H9 (cell line): ENCODE measurements around the gene ZNF365. TPM values are rescaled to one million over a fixed set of nuclear protein-coding genes. Genes with fewer than 3 reads are reported as not detected.

Experiments
- DNase-seq: peaks from one replicate; pipeline ENCODE4 v3.0.0-alpha.2; 2017
- H2AFZ ChIP-seq: one replicate; pipeline ENCODE4 v1.6.1; 2013; ENCODE audit warnings: mild to moderate bottlenecking, low read length, control low read depth, moderate library complexity
- H2AK5ac ChIP-seq: 2 replicates; pipeline ENCODE4 v1.6.1; 2013; ENCODE audit warnings: low read length, control low read depth, mixed read lengths; ENCODE audit not compliant: insufficient read length
- H2BK120ac ChIP-seq: one replicate; pipeline ENCODE4 v1.6.1; 2013; ENCODE audit warnings: low read depth, mild to moderate bottlenecking, low read length, control low read depth, inconsistent platforms; ENCODE audit not compliant: poor library complexity, severe bottlenecking
- H2BK12ac ChIP-seq: 2 replicates; pipeline ENCODE4 v1.6.1; 2013; ENCODE audit warnings: low read length, control low read depth, mixed read lengths, low read depth; ENCODE audit not compliant: insufficient read length
- H2BK15ac ChIP-seq: 2 replicates; pipeline ENCODE4 v1.6.1; 2013; ENCODE audit warnings: low read depth, low read length, control low read depth
- H2BK20ac ChIP-seq: one replicate; pipeline ENCODE4 v1.6.1; 2013; ENCODE audit warnings: low read depth, mild to moderate bottlenecking, low read length, control low read depth, inconsistent platforms; ENCODE audit not compliant: poor library complexity, severe bottlenecking
- H2BK5ac ChIP-seq: 2 replicates; pipeline ENCODE4 v1.6.1; 2013; ENCODE audit warnings: low read length, control low read depth, mixed read lengths; ENCODE audit not compliant: insufficient read length
- H3K14ac ChIP-seq: 2 replicates; pipeline ENCODE4 v1.6.1; 2013; ENCODE audit warnings: low read length, control low read depth; ENCODE audit not compliant: insufficient read depth
- H3K18ac ChIP-seq: 2 replicates; pipeline ENCODE4 v1.6.1; 2013; ENCODE audit warnings: low read depth, mild to moderate bottlenecking, mixed read lengths, low read length, control low read depth; ENCODE audit not compliant: insufficient read length
- H3K23ac ChIP-seq: 2 replicates; pipeline ENCODE4 v1.6.1; 2013; ENCODE audit warnings: low read length, control low read depth, mixed read lengths, low read depth; ENCODE audit not compliant: insufficient read length
- H3K23me2 ChIP-seq: 2 replicates; pipeline ENCODE4 v1.6.1; 2013; ENCODE audit warnings: low read depth, mild to moderate bottlenecking, mixed read lengths, low read length, control low read depth; ENCODE audit not compliant: insufficient read length, poor library complexity, severe bottlenecking
- H3K27ac ChIP-seq: 2 replicates; pipeline ENCODE4 v1.5.1; 2013; ENCODE audit warnings: low read length, control low read depth, mixed read lengths, low read depth; ENCODE audit not compliant: insufficient read length
- H3K27me3 ChIP-seq: 2 replicates; pipeline ENCODE4 v1.6.1; 2013; ENCODE audit warnings: low read length, control low read depth, inconsistent platforms; ENCODE audit not compliant: insufficient read depth
- H3K4ac ChIP-seq: 2 replicates; pipeline ENCODE4 v1.6.1; 2013; ENCODE audit warnings: low read depth, mild to moderate bottlenecking, control low read depth, inconsistent platforms, low read length, moderate library complexity
- H3K4me1 ChIP-seq: 2 replicates; pipeline ENCODE4 v1.6.1; 2013; ENCODE audit warnings: low read length, control low read depth, inconsistent platforms; ENCODE audit not compliant: insufficient read depth
- H3K4me2 ChIP-seq: 2 replicates; pipeline ENCODE4 v1.6.1; 2013; ENCODE audit warnings: low read length, control low read depth, mixed read lengths; ENCODE audit not compliant: insufficient read length, insufficient read depth
- H3K56ac ChIP-seq: 2 replicates; pipeline ENCODE4 v1.6.1; 2013; ENCODE audit warnings: low read depth, mild to moderate bottlenecking, mixed read lengths, low read length, control low read depth; ENCODE audit not compliant: insufficient read length
- H3K79me1 ChIP-seq: 2 replicates; pipeline ENCODE4 v1.6.1; 2013; ENCODE audit warnings: low read depth, mild to moderate bottlenecking, moderate library complexity, low read length, control low read depth, inconsistent platforms; ENCODE audit not compliant: insufficient read depth, poor library complexity, severe bottlenecking
- H3K79me2 ChIP-seq: 2 replicates; pipeline ENCODE4 v1.6.1; 2013; ENCODE audit warnings: low read length, control low read depth, inconsistent platforms; ENCODE audit not compliant: insufficient read depth
- H3K9ac ChIP-seq: 2 replicates; pipeline ENCODE4 v1.6.1; 2013; ENCODE audit warnings: low read length, control low read depth, mixed read lengths; ENCODE audit not compliant: insufficient read length; ENCODE audit errors: extremely low read depth
- H3K9me3 ChIP-seq: one replicate; pipeline ENCODE4 v1.6.1; 2013; ENCODE audit warnings: low read depth, low read length, inconsistent platforms; ENCODE audit not compliant: control insufficient read depth
- H3T11ph ChIP-seq: one replicate; pipeline ENCODE4 v1.6.1; 2013; ENCODE audit warnings: mild to moderate bottlenecking, low read length, control low read depth, inconsistent platforms
- H4K20me1 ChIP-seq: one replicate; pipeline ENCODE4 v1.6.1; 2013; ENCODE audit not compliant: control insufficient read depth, insufficient read length, insufficient read depth
- H4K5ac ChIP-seq: 2 replicates; pipeline ENCODE4 v1.6.1; 2013; ENCODE audit warnings: low read depth, mild to moderate bottlenecking, mixed read lengths, low read length, control low read depth; ENCODE audit not compliant: insufficient read length
- H4K8ac ChIP-seq: replicated peaks from 2 replicates; pipeline ENCODE4 v1.6.1; 2013; ENCODE audit warnings: low read length, control low read depth, mixed read lengths, low read depth; ENCODE audit not compliant: insufficient read length
- H4K91ac ChIP-seq: 2 replicates; pipeline ENCODE4 v1.6.1; 2013; ENCODE audit warnings: low read depth, mild to moderate bottlenecking, moderate library complexity, mixed read lengths, low read length, control low read depth; ENCODE audit not compliant: insufficient read length
- H3K27ac Mint-ChIP-seq, 3 experiments: 2 replicates in 2 of 3; 3 replicates in 1 of 3; pipeline ENCODE4 v1.8.0; 2020 to 2021; ENCODE audit warnings: mixed read lengths in 3 of 3, mild to moderate bottlenecking in 1 of 3, moderate library complexity in 1 of 3
- H3K27me3 Mint-ChIP-seq: 2 replicates; pipeline ENCODE4 v1.8.0; 2021; ENCODE audit warnings: low read depth, mild to moderate bottlenecking, moderate library complexity, mixed read lengths
- H3K36me3 Mint-ChIP-seq, 3 experiments: 2 replicates in 2 of 3; 3 replicates in 1 of 3; pipeline ENCODE4 v1.8.0; 2020 to 2021; ENCODE audit warnings: low read depth in 3 of 3, mixed read lengths in 3 of 3; ENCODE audit not compliant: insufficient read depth in 1 of 3
- H3K4me1 Mint-ChIP-seq, 2 experiments: 2 replicates each; pipeline ENCODE4 v1.8.0; 2020; ENCODE audit warnings: mixed read lengths in 2 of 2
- H3K4me3 Mint-ChIP-seq, 2 experiments: 2 replicates in 1 of 2; 3 replicates in 1 of 2; pipeline ENCODE4 v1.8.0; 2020 to 2021; ENCODE audit warnings: mild to moderate bottlenecking in 2 of 2, mixed read lengths in 2 of 2, moderate library complexity in 1 of 2
- H3K9me3 Mint-ChIP-seq, 2 experiments: 2 replicates in 1 of 2; 3 replicates in 1 of 2; pipeline ENCODE4 v1.8.0; 2020; ENCODE audit warnings: mild to moderate bottlenecking in 2 of 2, mixed read lengths in 2 of 2, moderate library complexity in 1 of 2
- CTCF ChIP-seq: fragments of 200-600 bp; sonication (generic); conservative IDR thresholded peaks from 3 replicates; pipeline ENCODE4 v1.8.0; 2021; ENCODE audit warnings: antibody characterized with exemption, mild to moderate bottlenecking
- WGBS: extraction: QIAGEN DNeasy Blood & Tissue Kit; methylation state at CpG from one replicate; pipeline ENCODE4 v1.1.7; 2013; ENCODE audit warnings: missing lambda C conversion rate, low lambda C conversion rate, mixed read lengths; ENCODE audit not compliant: insufficient read length; ENCODE audit errors: extremely low coverage; 5-methylcytosine and 5-hydroxymethylcytosine counted together
- total RNA-seq: library from RNA; stranded (reverse); gene quantifications from 2 replicates; pipeline ENCODE4 v1.2.1, GENCODE V29; 2021

Gene ZNF365
- total RNA-seq, 1 experiment from 2014 or later = 0.59 TPM

GRCh38 chr10:62379394-62379793, 5.2 kb downstream of the ZNF365 start:
- Histone ChIP-seq H2AFZ (no peak overlapping the region), H4K20me1 (no peaks in the 10 kb centered on the region), H3K27ac (no peak overlapping the region), H2BK5ac (no peak overlapping the region), H3K56ac (no peak overlapping the region), H2BK12ac (no peak overlapping the region), H3K79me1 (no peaks in the 10 kb centered on the region), H2BK15ac (no peak overlapping the region), H3K4me1 (no peaks in the 10 kb centered on the region), H2BK20ac (no peak overlapping the region), H3K23me2 (no peaks in the 10 kb centered on the region), H3K18ac (no peak overlapping the region), H2BK120ac (no peak overlapping the region), H3K27me3 (no peaks in the 10 kb centered on the region; the same call in 1 of the 2 replicates), H3K23ac (no peak overlapping the region), H3K79me2 (no peaks in the 10 kb centered on the region), H3K14ac (no peak overlapping the region), H4K91ac (no peak overlapping the region), H3K4me2 (no peak overlapping the region), H3T11ph (no peak overlapping the region), H2AK5ac (no peak overlapping the region), H3K4ac (no peak overlapping the region), H3K9me3 (no peaks in the 10 kb centered on the region), H4K5ac (no peak overlapping the region), H3K9ac (no peak overlapping the region), H4K8ac (no peak overlapping the region)
- Mint-ChIP-seq H3K27ac (no peak overlapping the region), H3K36me3 (no peaks in the 10 kb centered on the region), H3K4me3 (no peak overlapping the region), H3K9me3 (no peaks in the 10 kb centered on the region; a peak in 1 of 5 replicates), H3K4me1 (peaks cover 0 to 3% of the 10 kb centered on the region in 2 experiments; a peak in 2 of 4 replicates), H3K27me3 (peaks cover 28% of the 10 kb centered on the region)
- no peak for TF ChIP-seq CTCF
- no CpG with 5 or more reads among the region's 4 CpGs for WGBS
- no peak for DNase-seq
